Panc1 (cell line): ENCODE measurements around the gene ZDHHC20. TPM values are rescaled to one million over a fixed set of nuclear protein-coding genes. Genes with fewer than 3 reads are reported as not detected.

Experiments
- ATAC-seq: fragments of 200-7000 bp; cut with Tn5 transposase; 2 replicates; pipeline ENCODE4 v1.9.1; 2020; ENCODE audit warnings: mild to moderate bottlenecking, moderate library complexity
- BruUV-seq: library from RNA; stranded (reverse); fragments of 400-500 nt; replicated peaks from 2 replicates; lab custom pipeline; 2021; lab: Mats Ljungman, UMichigan
- CTCF ChIA-PET: fragments of 300-600 bp; sonication (Branson Sonifier 250); formaldehyde crosslinking; loops from one replicate; lab custom pipeline; 2022; ENCODE audit warnings: antibody characterized with exemption; lab: Charles Lee
- POLR2A ChIA-PET: fragments of 300-600 bp; sonication (Branson Sonifier 250); formaldehyde crosslinking; loops from one replicate; lab custom pipeline; 2022; ENCODE audit warnings: antibody characterized with exemption; lab: Charles Lee
- DNase-seq: peaks from one replicate; pipeline ENCODE4 v3.0.0-alpha.2; 2010; ENCODE audit warnings: low read depth, low spot score
- H3K27ac ChIP-seq: 2 replicates; pipeline ENCODE4 v1.5.1; 2011; ENCODE audit warnings: mild to moderate bottlenecking, low read length, inconsistent platforms
- H3K27me3 ChIP-seq: fragments of 200-500 bp; sonication (Bioruptor generic); 2 replicates; pipeline ENCODE4 v1.6.0; 2014; ENCODE audit warnings: low read length, inconsistent platforms; ENCODE audit not compliant: control insufficient read depth, insufficient read depth
- H3K36me3 ChIP-seq: fragments of 200-500 bp; sonication (Bioruptor generic); 2 replicates; pipeline ENCODE4 v1.5.1; 2014; ENCODE audit warnings: inconsistent platforms, mild to moderate bottlenecking, low read length, moderate library complexity; ENCODE audit not compliant: control insufficient read depth, insufficient read depth
- H3K4me1 ChIP-seq: 2 replicates; pipeline ENCODE4 v1.5.1; 2011; ENCODE audit warnings: inconsistent platforms, mild to moderate bottlenecking, low read length, moderate library complexity; ENCODE audit not compliant: control insufficient read depth, insufficient read depth
- H3K4me3 ChIP-seq, 2 experiments: 2 replicates each; pipeline ENCODE4 v1.5.1; 2011 to 2012; ENCODE audit warnings: low read depth in 2 of 2, low read length in 2 of 2, mild to moderate bottlenecking in 2 of 2, inconsistent platforms in 1 of 2, moderate library complexity in 1 of 2
- H3K9me3 ChIP-seq: fragments of 200-500 bp; sonication (Bioruptor generic); 2 replicates; pipeline ENCODE4 v1.5.1; 2014; ENCODE audit warnings: low read depth, mild to moderate bottlenecking, inconsistent platforms, low read length, moderate library complexity; ENCODE audit not compliant: control insufficient read depth, insufficient read depth
- POLR2AphosphoS5 ChIP-seq: IDR thresholded peaks from 2 replicates; pipeline ENCODE4 v1.6.1; 2012; ENCODE audit warnings: mild to moderate bottlenecking, low read depth, low read length, moderate library complexity
- SIN3A ChIP-seq: IDR thresholded peaks from 2 replicates; pipeline ENCODE4 v1.6.1; 2012; ENCODE audit warnings: low read depth, mild to moderate bottlenecking, low read length, moderate library complexity, borderline replicate concordance; ENCODE audit not compliant: insufficient read depth
- TCF7L2 ChIP-seq: IDR thresholded peaks from 2 replicates; pipeline ENCODE4 v1.6.1; 2011; ENCODE audit warnings: mild to moderate bottlenecking, low read depth, low read length, inconsistent platforms
- in situ Hi-C: cut with HindIII; loops from 2 replicates; pipeline ENCODE4 v1.10.0; 2016; ENCODE audit warnings: low sequenced_read_pairs, low pct_unique_long_range_greater_than_20kb
- intact Hi-C: fragments of 100-400 bp; cut with micrococcal nuclease; formaldehyde crosslinking; loops from one replicate; pipeline ENCODE4 v1.10.0; 2022; ENCODE audit not compliant: unreplicated experiment
- total RNA-seq: library from RNA; stranded (reverse); gene quantifications from one replicate; pipeline ENCODE4 v1.2.1, GENCODE V29; 2021; ENCODE audit not compliant: unreplicated experiment
- TF ChIP-seq, protein P1 (sequence below), 2 experiments: IDR thresholded peaks; 2 replicates each; pipeline ENCODE4 v1.6.1; 2011 to 2012; ENCODE audit warnings: low read depth in 2 of 2, control low read depth in 1 of 2, low read length in 1 of 2, mild to moderate bottlenecking in 1 of 2, moderate library complexity in 1 of 2; ENCODE audit not compliant: insufficient read depth in 1 of 2
- TF ChIP-seq, protein P2 (sequence below): fragments of 450-650 bp; IDR thresholded peaks from 2 replicates; pipeline ENCODE4 v1.5.1; 2017; ENCODE audit warnings: mild to moderate bottlenecking

ZDHHC20 gene
- total RNA-seq, 1 experiment from 2014 or later = 38.7 TPM

DNA sequence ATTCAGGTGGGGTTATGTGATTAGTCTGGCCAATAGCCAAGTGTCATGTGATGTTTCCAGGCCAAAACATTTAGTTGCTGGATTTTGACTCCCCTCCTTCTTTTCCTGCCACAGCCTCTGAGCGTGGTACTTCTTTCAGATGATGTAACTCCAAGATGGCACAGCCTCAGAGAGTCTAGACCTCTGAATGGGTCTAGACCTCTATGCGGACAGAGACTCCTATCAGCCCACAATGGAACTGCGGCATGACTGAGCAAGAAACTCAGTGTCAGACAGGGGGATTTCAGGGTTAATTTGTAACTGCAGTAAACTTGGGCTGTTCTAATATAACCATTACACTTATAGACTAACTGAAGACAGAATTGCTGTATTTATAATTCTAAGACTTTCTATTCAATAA is 42.6 kb upstream of the ZDHHC20 start:
- in situ Hi-C loops = no loop called here

GRCh38 chr13:21486322-21486721 is 27.2 kb upstream of the ZDHHC20 start:
- Histone ChIP-seq H3K4me1 (no peaks in the 10 kb centered on the region), H3K9me3 (no peaks in the 10 kb centered on the region; the same call in 1 of the 2 replicates), H3K36me3 (no peaks in the 10 kb centered on the region), H3K4me3 (no peak overlapping the region), H3K27ac (no peak overlapping the region), H3K27me3 (no peaks in the 10 kb centered on the region)
- DNase-seq (no peak), ATAC-seq (no peak)
- no TSS peak for BruUV-seq
- intact Hi-C loops (no loop called here), in situ Hi-C loops (no loop called here)
- TF ChIP-seq SIN3A (no peak), TCF7L2 (no peak)
- CTCF ChIA-PET = no interaction called here
- POLR2A ChIA-PET = no interaction called here

More for the DNA sequence above, 42.6 kb upstream of the ZDHHC20 start:
- TF ChIP-seq TCF7L2 (no peak), POLR2AphosphoS5 (no peak), SIN3A (no peak)
- TF ChIP-seq, protein P1, sequence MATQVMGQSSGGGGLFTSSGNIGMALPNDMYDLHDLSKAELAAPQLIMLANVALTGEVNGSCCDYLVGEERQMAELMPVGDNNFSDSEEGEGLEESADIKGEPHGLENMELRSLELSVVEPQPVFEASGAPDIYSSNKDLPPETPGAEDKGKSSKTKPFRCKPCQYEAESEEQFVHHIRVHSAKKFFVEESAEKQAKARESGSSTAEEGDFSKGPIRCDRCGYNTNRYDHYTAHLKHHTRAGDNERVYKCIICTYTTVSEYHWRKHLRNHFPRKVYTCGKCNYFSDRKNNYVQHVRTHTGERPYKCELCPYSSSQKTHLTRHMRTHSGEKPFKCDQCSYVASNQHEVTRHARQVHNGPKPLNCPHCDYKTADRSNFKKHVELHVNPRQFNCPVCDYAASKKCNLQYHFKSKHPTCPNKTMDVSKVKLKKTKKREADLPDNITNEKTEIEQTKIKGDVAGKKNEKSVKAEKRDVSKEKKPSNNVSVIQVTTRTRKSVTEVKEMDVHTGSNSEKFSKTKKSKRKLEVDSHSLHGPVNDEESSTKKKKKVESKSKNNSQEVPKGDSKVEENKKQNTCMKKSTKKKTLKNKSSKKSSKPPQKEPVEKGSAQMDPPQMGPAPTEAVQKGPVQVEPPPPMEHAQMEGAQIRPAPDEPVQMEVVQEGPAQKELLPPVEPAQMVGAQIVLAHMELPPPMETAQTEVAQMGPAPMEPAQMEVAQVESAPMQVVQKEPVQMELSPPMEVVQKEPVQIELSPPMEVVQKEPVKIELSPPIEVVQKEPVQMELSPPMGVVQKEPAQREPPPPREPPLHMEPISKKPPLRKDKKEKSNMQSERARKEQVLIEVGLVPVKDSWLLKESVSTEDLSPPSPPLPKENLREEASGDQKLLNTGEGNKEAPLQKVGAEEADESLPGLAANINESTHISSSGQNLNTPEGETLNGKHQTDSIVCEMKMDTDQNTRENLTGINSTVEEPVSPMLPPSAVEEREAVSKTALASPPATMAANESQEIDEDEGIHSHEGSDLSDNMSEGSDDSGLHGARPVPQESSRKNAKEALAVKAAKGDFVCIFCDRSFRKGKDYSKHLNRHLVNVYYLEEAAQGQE (IDR thresholded peaks at IDR 0.05; ENCODE audit: insufficient read depth in 1 of 2, low read depth in 2 of 2, low read length in 1 of 2) = no peak
- TF ChIP-seq, protein P2, sequence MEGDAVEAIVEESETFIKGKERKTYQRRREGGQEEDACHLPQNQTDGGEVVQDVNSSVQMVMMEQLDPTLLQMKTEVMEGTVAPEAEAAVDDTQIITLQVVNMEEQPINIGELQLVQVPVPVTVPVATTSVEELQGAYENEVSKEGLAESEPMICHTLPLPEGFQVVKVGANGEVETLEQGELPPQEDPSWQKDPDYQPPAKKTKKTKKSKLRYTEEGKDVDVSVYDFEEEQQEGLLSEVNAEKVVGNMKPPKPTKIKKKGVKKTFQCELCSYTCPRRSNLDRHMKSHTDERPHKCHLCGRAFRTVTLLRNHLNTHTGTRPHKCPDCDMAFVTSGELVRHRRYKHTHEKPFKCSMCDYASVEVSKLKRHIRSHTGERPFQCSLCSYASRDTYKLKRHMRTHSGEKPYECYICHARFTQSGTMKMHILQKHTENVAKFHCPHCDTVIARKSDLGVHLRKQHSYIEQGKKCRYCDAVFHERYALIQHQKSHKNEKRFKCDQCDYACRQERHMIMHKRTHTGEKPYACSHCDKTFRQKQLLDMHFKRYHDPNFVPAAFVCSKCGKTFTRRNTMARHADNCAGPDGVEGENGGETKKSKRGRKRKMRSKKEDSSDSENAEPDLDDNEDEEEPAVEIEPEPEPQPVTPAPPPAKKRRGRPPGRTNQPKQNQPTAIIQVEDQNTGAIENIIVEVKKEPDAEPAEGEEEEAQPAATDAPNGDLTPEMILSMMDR = no peak
- no TSS peak for BruUV-seq
- ChIA-PET CTCF (no interaction called here), POLR2A (no interaction called here)
- Histone ChIP-seq H3K4me1 (no peaks in the 10 kb centered on the region), H3K4me3 (no peak overlapping the region), H3K27me3 (no peaks in the 10 kb centered on the region), H3K27ac (no peak overlapping the region), H3K36me3 (no peaks in the 10 kb centered on the region), H3K9me3 (no peaks in the 10 kb centered on the region)
- DNase-seq (no peak), ATAC-seq (no peak)
- intact Hi-C loops = no loop called here

- Histone ChIP-seq H3K4me1 (peaks cover 4% of the 10 kb centered on the region), H3K27me3 (no peaks in the 10 kb centered on the region), H3K9me3 (no peaks in the 10 kb centered on the region; the same call in 1 of the 2 replicates), H3K36me3 (no peaks in the 10 kb centered on the region), H3K4me3 (no peak overlapping the region), H3K27ac (no peak overlapping the region)
- CTCF ChIA-PET = no interaction called here
- BruUV-seq = no TSS peak
- DNase-seq (no peak), ATAC-seq (no peak)
- POLR2A ChIA-PET = no interaction called here
- no peak for TF ChIP-seq SIN3A
- TF ChIP-seq, protein P2 = no peak
- TF ChIP-seq TCF7L2 = no peak
- TF ChIP-seq, protein P1 (IDR thresholded peaks at IDR 0.05; ENCODE audit: insufficient read depth in 1 of 2, low read depth in 2 of 2, low read length in 1 of 2) = no peak
- no peak for TF ChIP-seq POLR2AphosphoS5
- in situ Hi-C loops (no loop called here), intact Hi-C loops (no loop called here)
Observed at GRCh38 chr13:21483748-21484147, 24.6 kb upstream of the ZDHHC20 start.
